ENCODE measurements around the gene KMT2E.

- TF ChIP-seq EZH2 (IDR thresholded peaks at IDR 0.05; ENCODE audit: insufficient read depth, poor library complexity, severe bottlenecking): no peak
- no peak for TF ChIP-seq EZH2phosphoT487 (IDR thresholded peaks at IDR 0.05; ENCODE audit: insufficient read depth, low read depth)
These were observed 1.5 kb downstream of the KMT2E start for GRCh38 chr7:105015390-105015965.

All from GM23248 (cell line).